IPS DF 6.9 (cell line): Measurements from ENCODE around the gene ISG15.
A peak's percentile ranks its signal among the peaks of the same experiment; 100 is the strongest.

Experiments
- DNase-seq: peaks from one replicate; pipeline ENCODE4 v3.0.0-alpha.2; 2013; ENCODE audit warnings: low read depth, low spot score
- H3K27ac ChIP-seq: one replicate; pipeline ENCODE4 v1.5.1; 2013; ENCODE audit warnings: low read length, control low read depth
- H3K27me3 ChIP-seq: 2 replicates; pipeline ENCODE4 v1.6.1; 2013; ENCODE audit warnings: mild to moderate bottlenecking, low read length; ENCODE audit not compliant: control insufficient read depth, insufficient read depth
- H3K36me3 ChIP-seq: 2 replicates; pipeline ENCODE4 v1.6.1; 2013; ENCODE audit warnings: low read length; ENCODE audit not compliant: control insufficient read depth, insufficient read depth
- H3K4me1 ChIP-seq: 2 replicates; pipeline ENCODE4 v1.6.1; 2013; ENCODE audit warnings: low read length; ENCODE audit not compliant: control insufficient read depth, insufficient read depth
- H3K4me3 ChIP-seq: 2 replicates; pipeline ENCODE4 v1.5.1; 2013; ENCODE audit warnings: mild to moderate bottlenecking, low read length
- H3K9me3 ChIP-seq: 2 replicates; pipeline ENCODE4 v1.6.1; 2013; ENCODE audit warnings: low read length, inconsistent platforms; ENCODE audit not compliant: control insufficient read depth, insufficient read depth
- WGBS: extraction: QIAGEN DNeasy Blood & Tissue Kit; methylation state at CpG from one replicate; pipeline ENCODE4 v1.1.7; 2013; ENCODE audit warnings: mixed read lengths, missing lambda C conversion rate; ENCODE audit not compliant: insufficient read length, insufficient coverage; 5-methylcytosine and 5-hydroxymethylcytosine counted together

Gene ISG15

DNA sequence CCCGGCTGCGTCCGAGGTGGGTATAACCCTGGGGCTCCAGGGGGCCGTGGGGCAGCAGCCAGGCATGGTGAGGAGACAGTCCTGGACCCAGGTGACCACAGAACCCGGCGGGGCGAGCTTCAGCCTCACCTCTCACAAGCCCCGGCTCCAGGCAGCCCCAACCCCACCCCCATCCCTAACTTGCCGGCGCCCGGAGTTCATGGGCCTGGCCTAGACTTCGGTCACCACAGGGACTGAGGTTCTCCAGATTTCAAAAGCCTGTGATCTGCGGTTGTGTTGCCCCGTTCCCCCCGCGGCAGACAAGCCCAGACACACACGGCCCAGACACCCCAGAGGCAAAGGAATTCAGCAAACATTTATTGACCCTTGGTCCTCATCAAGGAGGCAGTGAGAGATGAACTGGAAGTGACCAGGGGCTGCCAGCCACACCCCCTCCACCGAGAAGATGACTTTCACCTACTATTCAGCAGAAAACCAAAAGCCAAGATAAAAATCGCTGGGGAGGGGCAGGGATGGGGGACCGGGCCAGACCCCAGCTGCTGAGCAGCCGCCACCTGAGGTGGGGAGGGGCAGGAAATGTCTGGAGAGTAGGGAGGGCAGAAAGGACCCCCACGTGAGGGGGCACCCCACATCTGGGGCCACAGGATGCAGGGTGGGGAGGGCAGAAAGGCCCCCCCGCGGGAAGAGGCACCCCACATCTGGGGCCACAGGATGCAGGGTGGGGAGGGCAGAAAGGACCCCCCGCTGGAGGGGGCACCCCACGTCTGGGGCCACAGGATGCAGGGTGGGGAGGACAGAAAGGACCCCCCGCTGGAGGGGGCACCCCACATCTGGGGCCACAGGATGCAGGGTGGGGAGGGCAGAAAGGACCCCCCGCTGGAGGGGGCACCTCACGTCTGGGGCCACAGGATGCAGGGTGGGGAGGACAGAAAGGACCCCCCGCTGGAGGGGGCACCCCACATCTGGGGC lies 17.3 kb upstream of the ISG15 start:
- DNase-seq, result no peak
- H3K36me3 ChIP-seq, result no peaks in the 10 kb centered on the region; the same call in 1 of the 2 replicates
- peaks cover 24% of the 10 kb centered on the region for H3K27me3 ChIP-seq
- WGBS, result no CpG with 5 or more reads among the region's 30 CpGs
- peaks cover 5% of the 10 kb centered on the region; the same call in 1 of the 2 replicates for H3K4me1 ChIP-seq
- H3K27ac ChIP-seq, result no peak overlapping the region
- no peak overlapping the region for H3K4me3 ChIP-seq
- H3K9me3 ChIP-seq, result no peaks in the 10 kb centered on the region

DNA sequence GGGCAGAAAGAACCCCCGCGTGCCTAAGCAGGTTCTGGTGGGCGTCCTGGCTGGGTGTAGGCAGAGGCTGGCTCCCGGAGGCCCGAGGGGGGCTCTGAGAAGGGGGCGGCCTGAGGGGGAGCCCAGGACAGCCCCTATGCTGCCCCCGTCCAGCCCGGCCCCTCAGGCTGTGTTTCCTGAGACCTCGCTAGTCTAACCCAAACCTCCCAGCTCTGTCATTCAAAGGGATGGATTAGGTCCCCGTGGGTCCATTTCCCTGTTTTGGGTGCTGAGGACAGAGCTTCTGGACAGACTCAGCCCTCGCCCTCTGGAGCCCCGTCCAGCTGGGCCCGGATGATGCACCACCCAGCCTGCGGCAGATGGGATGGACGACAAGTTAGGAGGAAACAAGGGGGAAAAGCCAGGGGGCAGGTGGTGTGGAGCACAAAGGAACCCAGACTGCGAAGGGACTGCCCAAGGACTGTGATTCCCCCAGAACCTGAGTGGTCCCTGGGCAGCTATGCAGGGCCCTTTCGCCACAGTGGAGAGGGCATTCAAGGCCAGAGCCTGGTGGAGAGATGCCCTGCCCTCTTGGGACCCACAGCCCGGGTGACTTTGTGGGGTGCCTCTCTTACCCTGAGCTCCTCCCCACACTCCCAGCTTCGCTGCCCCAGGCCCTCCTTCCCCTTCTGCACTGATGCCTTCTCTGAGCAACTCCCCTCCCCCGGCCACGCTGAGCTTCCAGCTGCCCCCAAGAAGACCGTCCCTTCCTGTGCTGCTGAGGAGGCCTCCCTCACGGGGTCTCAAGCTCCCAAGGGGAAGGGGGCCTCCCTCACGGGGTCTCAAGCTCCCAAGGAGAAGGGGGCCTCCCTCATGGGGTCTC lies 16.2 kb upstream of the ISG15 start:
- no CpG with 5 or more reads among the region's 24 CpGs for whole genome bisulfite sequencing
- no peak overlapping the region for H3K27ac ChIP-seq
- H3K27me3 ChIP-seq, result peaks cover 24% of the 10 kb centered on the region
- H3K4me3 ChIP-seq, result no peak overlapping the region
- H3K4me1 ChIP-seq, result peaks cover 5% of the 10 kb centered on the region; the same call in 1 of the 2 replicates
- no peaks in the 10 kb centered on the region for H3K9me3 ChIP-seq
- H3K36me3 ChIP-seq, result no peaks in the 10 kb centered on the region; the same call in 1 of the 2 replicates
- no peak for DNase-seq

DNA sequence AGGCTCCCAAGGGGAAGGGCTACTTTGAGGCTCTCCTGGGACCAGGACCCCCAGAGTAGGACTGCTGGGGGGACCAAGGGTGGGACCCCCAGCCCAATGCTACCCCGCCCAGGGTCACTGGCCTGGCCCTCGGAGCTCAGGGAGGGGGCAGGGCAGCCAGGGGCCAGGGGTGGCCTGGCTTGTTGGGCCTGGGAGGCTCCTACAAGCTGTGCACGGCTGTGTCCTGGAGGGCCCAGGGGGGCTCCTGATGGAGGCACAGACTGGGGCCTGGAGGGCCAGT lies 15.6 kb upstream of the ISG15 start:
- Histone ChIP-seq H3K4me3 (no peak overlapping the region), H3K27ac (no peak overlapping the region), H3K27me3 (peaks cover 24% of the 10 kb centered on the region), H3K36me3 (no peaks in the 10 kb centered on the region; the same call in 1 of the 2 replicates), H3K9me3 (no peaks in the 10 kb centered on the region), H3K4me1 (peaks cover 5% of the 10 kb centered on the region; the same call in 1 of the 2 replicates)
- no CpG with 5 or more reads among the region's 3 CpGs for WGBS
- DNase-seq, result no peak

DNA sequence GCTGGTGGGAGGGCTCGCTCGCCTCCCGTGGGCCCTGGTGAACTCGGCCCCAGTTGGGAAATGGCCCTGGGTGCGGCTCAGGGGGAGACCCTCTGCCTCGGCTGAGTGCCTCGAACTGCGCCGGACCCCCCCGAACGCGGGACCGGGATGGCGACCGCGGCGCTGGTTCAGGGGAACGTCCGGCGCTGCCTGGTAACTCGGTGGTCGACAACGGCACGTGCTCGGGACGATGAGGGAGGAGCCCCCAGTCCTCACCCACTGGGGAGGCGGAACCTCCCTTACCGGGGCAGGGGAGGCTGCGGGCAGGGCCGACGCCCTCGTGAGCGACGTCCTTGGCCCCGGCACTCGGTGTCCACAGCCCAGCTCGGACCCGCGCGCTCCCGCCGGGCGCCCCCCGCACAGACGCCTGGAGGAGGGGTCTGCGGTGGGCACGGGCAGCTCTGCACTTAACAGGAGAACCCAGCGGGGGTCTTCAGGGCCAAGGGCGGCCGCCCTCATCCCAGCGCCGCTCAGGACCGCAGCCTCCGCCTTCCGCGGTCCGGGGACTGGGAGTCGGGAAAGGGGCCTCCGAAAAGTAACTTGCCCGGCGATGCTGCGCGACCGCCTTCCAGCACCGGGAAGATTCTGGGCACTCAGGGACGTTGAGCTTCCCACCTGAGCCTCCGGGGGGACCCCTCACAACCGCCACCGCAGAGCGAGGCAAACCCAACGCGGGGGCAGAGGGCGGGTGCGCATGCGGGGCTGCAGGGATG lies 15.1 kb upstream of the ISG15 start:
- H3K27ac ChIP-seq, result no peak overlapping the region
- H3K4me1 ChIP-seq, result peaks cover 5% of the 10 kb centered on the region; the same call in 1 of the 2 replicates
- no peaks in the 10 kb centered on the region; the same call in 1 of the 2 replicates for H3K36me3 ChIP-seq
- H3K27me3 ChIP-seq, result peaks cover 24% of the 10 kb centered on the region
- DNase-seq, result no peak
- WGBS, result no CpG with 5 or more reads among the region's 75 CpGs
- no peaks in the 10 kb centered on the region for H3K9me3 ChIP-seq
- peak overlapping the region; percentile 50; the same call in 1 of the 2 replicates for H3K4me3 ChIP-seq

DNA sequence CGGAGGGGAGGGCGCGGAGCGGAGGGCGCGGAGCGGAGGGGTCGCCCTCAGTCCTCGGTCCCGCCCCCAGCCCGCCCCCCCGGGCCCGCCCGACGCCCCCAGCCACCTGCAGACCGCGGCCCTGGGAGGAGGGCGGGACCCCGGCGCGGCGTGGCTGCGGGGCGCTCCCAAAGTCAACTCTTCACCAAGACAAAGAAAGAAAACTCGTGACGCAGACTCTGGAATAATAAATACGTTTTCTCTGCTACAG lies 14.6 kb upstream of the ISG15 start:
- no peak for DNase-seq
- Histone ChIP-seq H3K27ac (no peak overlapping the region), H3K9me3 (no peaks in the 10 kb centered on the region), H3K4me3 (peak overlapping the region; percentile 50; the same call in 1 of the 2 replicates), H3K27me3 (peaks cover 24% of the 10 kb centered on the region), H3K4me1 (peaks cover 5% of the 10 kb centered on the region; the same call in 1 of the 2 replicates), H3K36me3 (no peaks in the 10 kb centered on the region; the same call in 1 of the 2 replicates)
- no CpG with 5 or more reads among the region's 27 CpGs for WGBS

DNA sequence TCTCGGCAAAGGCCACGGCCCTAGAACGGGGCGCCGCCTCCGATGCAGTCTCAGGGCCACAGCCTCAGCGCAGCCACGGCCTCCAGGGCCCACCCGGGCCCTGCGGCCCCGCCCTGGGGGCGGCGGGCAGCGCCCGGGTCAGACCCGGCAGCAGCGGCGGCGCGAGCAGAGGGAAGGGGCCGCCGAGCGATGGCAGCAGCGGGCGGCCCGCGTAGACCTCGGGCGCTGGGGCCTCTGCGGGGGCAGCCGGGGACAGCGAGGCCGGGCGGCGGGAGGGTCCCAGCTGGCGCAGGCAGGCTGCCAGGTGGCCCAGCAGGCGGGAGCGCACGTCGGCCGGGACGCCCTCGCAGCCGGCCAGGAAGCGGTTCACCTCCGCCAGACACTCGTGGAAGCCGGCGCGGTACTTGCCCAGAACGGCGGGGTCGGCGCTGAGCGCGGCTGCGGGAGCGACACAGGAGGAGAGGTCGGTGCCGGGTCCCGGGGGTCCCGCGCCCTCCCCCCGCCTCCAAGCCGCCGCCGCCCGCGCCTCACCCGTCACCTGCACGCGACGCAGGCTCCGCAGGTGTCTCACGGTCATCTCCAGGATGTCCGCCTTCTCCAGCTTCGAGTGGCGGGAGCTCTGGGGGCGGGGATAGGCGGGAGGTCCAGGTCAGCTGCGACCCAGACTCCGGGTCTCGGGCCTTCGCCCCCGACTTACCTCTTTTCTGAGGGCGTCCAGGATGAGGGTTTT lies 14.1 kb upstream of the ISG15 start:
- DNase-seq, result no peak
- H3K4me1 ChIP-seq, result peaks cover 5% of the 10 kb centered on the region; the same call in 1 of the 2 replicates
- WGBS, result no CpG with 5 or more reads among the region's 86 CpGs
- H3K27me3 ChIP-seq, result peaks cover 24% of the 10 kb centered on the region
- no peaks in the 10 kb centered on the region for H3K9me3 ChIP-seq
- H3K27ac ChIP-seq, result no peak overlapping the region
- no peaks in the 10 kb centered on the region; the same call in 1 of the 2 replicates for H3K36me3 ChIP-seq
- peak overlapping the region; percentile 50; the same call in 1 of the 2 replicates for H3K4me3 ChIP-seq

DNA sequence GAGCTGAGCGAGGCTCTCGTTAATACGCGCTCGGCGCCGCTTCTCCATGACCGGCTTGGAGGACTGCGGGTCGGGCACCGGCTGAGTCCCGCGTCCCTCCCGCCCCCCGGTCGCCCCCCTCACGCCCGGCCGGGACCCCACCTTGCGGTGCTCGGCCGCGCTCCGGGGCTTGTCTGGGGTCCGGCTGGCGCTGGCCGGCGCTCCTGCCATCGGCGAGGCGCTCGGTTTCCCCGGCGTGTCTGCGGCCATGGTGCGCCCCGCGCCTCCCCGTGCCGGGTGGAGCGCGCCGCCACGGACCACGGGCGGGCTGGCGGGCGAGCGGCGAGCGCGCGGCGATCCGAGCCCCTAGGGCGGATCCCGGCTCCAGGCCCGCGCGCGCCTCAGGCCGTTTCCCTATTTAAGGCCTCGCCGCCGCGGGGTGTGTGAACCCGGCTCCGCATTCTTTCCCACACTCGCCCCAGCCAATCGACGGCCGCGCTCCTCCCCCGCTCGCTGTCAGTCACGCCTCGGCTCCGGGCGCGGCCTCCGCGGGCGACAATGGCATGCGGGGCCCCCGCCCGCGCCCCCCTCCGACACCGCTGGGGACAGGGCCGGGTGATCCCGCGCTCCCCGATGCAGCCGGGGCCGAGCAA lies 13.5 kb upstream of the ISG15 start, which contains the start of gene HES4:
HES4 (minus strand) TSS at position 373 of the 632 bp plus-strand sequence; CDS start at position 249, 124 bp downstream.
- peaks cover 7% of the 10 kb centered on the region; the same call in 1 of the 2 replicates for H3K4me1 ChIP-seq
- WGBS, result no CpG with 5 or more reads among the region's 95 CpGs
- peaks cover 24% of the 10 kb centered on the region for H3K27me3 ChIP-seq
- no peaks in the 10 kb centered on the region; the same call in 1 of the 2 replicates for H3K36me3 ChIP-seq
- no peak for DNase-seq
- peak within 1 kb of the TSS; percentile 50; the same call in 1 of the 2 replicates for H3K4me3 ChIP-seq
- no peaks in the 10 kb centered on the region for H3K9me3 ChIP-seq
- H3K27ac ChIP-seq, result no peak within 1 kb of the TSS

DNA sequence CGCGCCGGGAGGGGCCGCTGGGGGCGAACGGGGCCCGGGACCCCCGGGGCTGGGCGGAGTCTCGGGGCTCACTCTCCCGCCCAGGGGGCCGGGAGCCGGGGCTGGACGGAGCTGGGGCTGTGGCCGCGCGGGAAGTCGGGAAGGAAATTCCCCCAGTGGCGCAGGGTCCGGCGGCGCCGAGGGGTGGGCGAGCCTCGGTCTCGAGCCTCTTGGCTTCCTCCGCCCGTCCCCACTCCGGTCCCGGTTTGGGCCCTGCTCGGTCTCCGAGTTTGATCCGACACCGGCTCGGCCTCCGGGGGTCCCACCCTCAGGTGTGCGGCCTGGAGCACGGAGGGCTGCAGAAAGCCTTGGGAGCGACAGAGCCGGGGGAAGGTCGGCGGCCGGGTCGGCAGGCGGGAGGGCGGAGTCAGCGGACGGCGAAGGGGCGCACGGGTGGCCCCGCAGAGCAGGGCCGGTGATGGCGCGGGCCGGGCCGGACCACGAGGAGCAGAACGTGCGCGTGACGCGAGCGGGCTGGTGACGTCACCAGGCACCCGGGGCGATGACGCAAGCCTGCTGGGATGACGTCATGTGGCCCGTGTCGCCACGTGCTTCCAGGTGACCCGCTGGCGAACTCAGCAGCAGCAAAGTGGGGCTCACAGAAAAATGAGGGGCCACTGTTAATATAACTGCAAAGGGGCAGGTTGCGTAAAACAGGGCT lies 12.8 kb upstream of the ISG15 start:
- peaks cover 12% of the 10 kb centered on the region for H3K4me1 ChIP-seq
- no peak for DNase-seq
- no peaks in the 10 kb centered on the region; the same call in 1 of the 2 replicates for H3K36me3 ChIP-seq
- H3K4me3 ChIP-seq, result peak overlapping the region; percentile 50; the same call in 1 of the 2 replicates
- H3K27me3 ChIP-seq, result peaks cover 24% of the 10 kb centered on the region
- H3K9me3 ChIP-seq, result no peaks in the 10 kb centered on the region
- WGBS, result no CpG with 5 or more reads among the region's 75 CpGs
- H3K27ac ChIP-seq, result no peak overlapping the region
